Upper lobe of right lung (tissue), 1 donor: ENCODE data around the gene EPHA1. TPM values are rescaled to one million over a fixed set of nuclear protein-coding genes. Genes with fewer than 3 reads are reported as not detected.

ENCODE experiments used
- ATAC-seq: fragments of 200-7000 bp; cut with Tn5 transposase; one replicate; pipeline ENCODE4 v1.9.1; 2020; ENCODE audit warnings: mild to moderate bottlenecking, moderate library complexity
- DNase-seq: peaks from one replicate; pipeline ENCODE4 v3.0.0-alpha.2; 2020
- H3K27ac ChIP-seq: fragments of 200-600 bp; one replicate; pipeline ENCODE4 v1.8.0; 2022
- H3K27me3 ChIP-seq: fragments of 200-600 bp; one replicate; pipeline ENCODE4 v1.8.0; 2022; ENCODE audit warnings: mild to moderate bottlenecking
- H3K36me3 ChIP-seq: fragments of 200-600 bp; one replicate; pipeline ENCODE4 v1.8.0; 2022
- H3K4me1 ChIP-seq: fragments of 200-600 bp; one replicate; pipeline ENCODE4 v1.8.0; 2022
- H3K4me3 ChIP-seq: fragments of 200-600 bp; one replicate; pipeline ENCODE4 v1.8.0; 2022; ENCODE audit warnings: mild to moderate bottlenecking
- H3K9me3 ChIP-seq: fragments of 200-600 bp; one replicate; pipeline ENCODE4 v1.8.0; 2022
- CTCF ChIP-seq: fragments of 200-600 bp; IDR thresholded peaks from one replicate; pipeline ENCODE4 v1.8.0; 2022; ENCODE audit warnings: antibody characterized with exemption
- intact Hi-C: fragments of 100-400 bp; cut with DNase I; formaldehyde crosslinking; loops from one replicate; pipeline ENCODE4 v1.11.0; 2022
- total RNA-seq: library from RNA; stranded (reverse); fragmentation: NEBNext Ultra II Directional; extraction: Animal tissue kit (Norgen Biotek cat#: 25700); gene quantifications from one replicate; pipeline ENCODE4 v1.2.1, GENCODE V29; 2021
- donor health status: DM: no; HTN: yes; CAD: no; lungs with severe emphysema.

The EPHA1 gene
- total RNA-seq, 1 donor from 2014 or later, result 13.9 TPM

GRCh38 chr7:143437578-143437977 lies 28.9 kb upstream of the EPHA1 start:
- Histone ChIP-seq H3K4me1 (no peaks in the 10 kb centered on the region), H3K36me3 (no peaks in the 10 kb centered on the region), H3K9me3 (no peaks in the 10 kb centered on the region), H3K27ac (no peak overlapping the region), H3K27me3 (no peaks in the 10 kb centered on the region), H3K4me3 (no peak overlapping the region)
- intact Hi-C loops, result no loop called here
- no peak for DNase-seq
- ATAC-seq, result peak; percentile 32
- TF ChIP-seq CTCF, result no peak

GRCh38 chr7:143436325-143436946 lies 27.8 kb upstream of the EPHA1 start:
- H3K27me3 ChIP-seq, result no peaks in the 10 kb centered on the region
- intact Hi-C loops, result no loop called here
- no peak overlapping the region for H3K27ac ChIP-seq
- ATAC-seq, result no peak
- TF ChIP-seq CTCF, result no peak
- no peaks in the 10 kb centered on the region for H3K4me1 ChIP-seq
- no peak for DNase-seq
- no peaks in the 10 kb centered on the region for H3K36me3 ChIP-seq
- no peak overlapping the region for H3K4me3 ChIP-seq
- no peaks in the 10 kb centered on the region for H3K9me3 ChIP-seq

GRCh38 chr7:143435266-143435665 lies 26.6 kb upstream of the EPHA1 start:
- H3K36me3 ChIP-seq, result no peaks in the 10 kb centered on the region
- H3K4me1 ChIP-seq, result no peaks in the 10 kb centered on the region
- TF ChIP-seq CTCF, result no peak
- H3K27me3 ChIP-seq, result no peaks in the 10 kb centered on the region
- H3K9me3 ChIP-seq, result no peaks in the 10 kb centered on the region
- no peak for DNase-seq
- no peak overlapping the region for H3K27ac ChIP-seq
- no peak overlapping the region for H3K4me3 ChIP-seq
- ATAC-seq, result no peak
- intact Hi-C loops, result no loop called here

GRCh38 chr7:143434660-143435059 lies 26.0 kb upstream of the EPHA1 start:
- no peaks in the 10 kb centered on the region for H3K27me3 ChIP-seq
- H3K4me3 ChIP-seq, result no peak overlapping the region
- DNase-seq (no peak), ATAC-seq (no peak)
- no peak for TF ChIP-seq CTCF
- H3K36me3 ChIP-seq, result no peaks in the 10 kb centered on the region
- no peaks in the 10 kb centered on the region for H3K9me3 ChIP-seq
- peaks cover 3% of the 10 kb centered on the region for H3K4me1 ChIP-seq
- intact Hi-C loops, result no loop called here
- no peak overlapping the region for H3K27ac ChIP-seq

- H3K9me3 ChIP-seq, result no peaks in the 10 kb centered on the region
- intact Hi-C loops, result no loop called here
- no peak overlapping the region for H3K4me3 ChIP-seq
- DNase-seq, result no peak
- no peaks in the 10 kb centered on the region for H3K36me3 ChIP-seq
- TF ChIP-seq CTCF, result no peak
- no peaks in the 10 kb centered on the region for H3K27me3 ChIP-seq
- no peak for ATAC-seq
- H3K27ac ChIP-seq, result no peak overlapping the region
- H3K4me1 ChIP-seq, result peaks cover 3% of the 10 kb centered on the region
These were observed 25.1 kb upstream of the EPHA1 start for GRCh38 chr7:143433759-143434158.

- no peaks in the 10 kb centered on the region for H3K27me3 ChIP-seq
- ATAC-seq, result no peak
- TF ChIP-seq CTCF, result no peak
- no peaks in the 10 kb centered on the region for H3K9me3 ChIP-seq
- H3K4me1 ChIP-seq, result peaks cover 3% of the 10 kb centered on the region
- H3K4me3 ChIP-seq, result no peak overlapping the region
- intact Hi-C loops, result no loop called here
- no peaks in the 10 kb centered on the region for H3K36me3 ChIP-seq
- no peak overlapping the region for H3K27ac ChIP-seq
- DNase-seq, result no peak
These were observed 22.5 kb upstream of the EPHA1 start for GRCh38 chr7:143431109-143431508.
